AG20443 (cell line): Measurements from ENCODE around the gene SP1.
"Not testable (repeated sequence)": the region's sequence is repeated elsewhere in the genome, so short reads cannot be mapped to it uniquely, and the experiment has no call there.

ENCODE experiments used
- DNase-seq: peaks from one replicate; pipeline ENCODE4 v3.0.0; 2012; ENCODE audit warnings: low spot score, mixed read lengths

SP1 gene

GRCh38 chr12:53380104-53380793 is at the start of gene SP1:
Gene SP1, plus strand, starts transcription at chr12:53380176. Its CDS starts 116 bp downstream, at chr12:53380292.
- DNase-seq, result peak; percentile 92

- DNase-seq, result no peak
Measured at GRCh38 chr12:53330671-53331070, 49.3 kb upstream of the SP1 start.

GRCh38 chr12:53332339-53332738 is 47.6 kb upstream of the SP1 start:
- DNase-seq, result not testable (repeated sequence)

GRCh38 chr12:53332744-53333143 is 47.2 kb upstream of the SP1 start:
- no peak for DNase-seq

GRCh38 chr12:53333289-53333688 is 46.7 kb upstream of the SP1 start:
- no peak for DNase-seq

GRCh38 chr12:53333845-53334244 is 46.1 kb upstream of the SP1 start:
- DNase-seq, result no peak

GRCh38 chr12:53334822-53335221 is 45.2 kb upstream of the SP1 start:
- DNase-seq, result no peak

- DNase-seq, result peak; percentile 38
Measured at GRCh38 chr12:53336181-53336681, 43.7 kb upstream of the SP1 start, which contains the start of gene SP7. Gene SP7, minus strand, starts transcription at chr12:53336354. Its CDS starts 708 bp downstream, at chr12:53335646.

- DNase-seq, result no peak
Measured at GRCh38 chr12:53338017-53338416, 42.0 kb upstream of the SP1 start.

- DNase-seq, result no peak
Measured at GRCh38 chr12:53338916-53339315, 41.1 kb upstream of the SP1 start.

- no peak for DNase-seq
Measured at GRCh38 chr12:53340398-53340797, 39.6 kb upstream of the SP1 start.

- no peak for DNase-seq
Measured at GRCh38 chr12:53343449-53343848, 36.5 kb upstream of the SP1 start.

GRCh38 chr12:53343969-53344368 is 36.0 kb upstream of the SP1 start:
- DNase-seq, result no peak

- no peak for DNase-seq
Measured at GRCh38 chr12:53344487-53344823, 35.5 kb upstream of the SP1 start.

GRCh38 chr12:53344824-53345485 is 35.0 kb upstream of the SP1 start:
- DNase-seq, result peak; percentile 91

GRCh38 chr12:53345486-53346188 is 34.3 kb upstream of the SP1 start:
- peak; percentile 54 for DNase-seq

GRCh38 chr12:53346491-53346890 is 33.5 kb upstream of the SP1 start:
- no peak for DNase-seq

GRCh38 chr12:53347905-53348304 is 32.1 kb upstream of the SP1 start:
- DNase-seq, result no peak

GRCh38 chr12:53352331-53353256 is 27.4 kb upstream of the SP1 start:
- peak; percentile 71 for DNase-seq

GRCh38 chr12:53353257-53353655 is 26.7 kb upstream of the SP1 start:
- no peak for DNase-seq

GRCh38 chr12:53355121-53355520 is 24.9 kb upstream of the SP1 start:
- no peak for DNase-seq
